LHCN-M2 (cell line): ENCODE measurements around the gene GPATCH4. TPM values are rescaled to one million over a fixed set of nuclear protein-coding genes. Genes with fewer than 3 reads are reported as not detected.
"Not testable (repeated sequence)": the region's sequence is repeated elsewhere in the genome, so short reads cannot be mapped to it uniquely, and the experiment has no call there.

Experiments
- DNase-seq: peaks from one replicate; pipeline ENCODE4 v3.0.0-alpha.2; 2012; ENCODE audit warnings: low read depth
- polyA plus RNA-seq: library from polyadenylated mRNA; unstranded; fragments of >200 nt; gene quantifications from one replicate; pipeline ENCODE4 v1.2.1, GENCODE V29; 2012; ENCODE audit warnings: missing spikeins
- total RNA-seq: library from RNA; depleted of rRNA; stranded (reverse); fragments of >200 nt; gene quantifications from 2 replicates; pipeline ENCODE4 v1.2.3, GENCODE V29; 2014; rRNA removed

GPATCH4 gene
- 24.1 and 26.0 TPM in 2 replicates for total RNA-seq
- 31.1 TPM for polyA plus RNA-seq

- DNase-seq = peak; percentile 94
Observed at GRCh38 chr1:156601122-156601830, at the start of gene GPATCH4. GPATCH4 (minus strand) TSS chr1:156601479.

GRCh38 chr1:156648951-156649350 lies 47.7 kb upstream of the GPATCH4 start:
- no peak for DNase-seq

- DNase-seq = no peak
Observed at GRCh38 chr1:156648496-156648895, 47.2 kb upstream of the GPATCH4 start.

- DNase-seq = no peak
Observed at GRCh38 chr1:156647351-156647750, 46.1 kb upstream of the GPATCH4 start.

- no peak for DNase-seq
Observed at GRCh38 chr1:156646738-156647211, 45.5 kb upstream of the GPATCH4 start.

- DNase-seq = no peak
Observed at GRCh38 chr1:156645666-156646065, 44.4 kb upstream of the GPATCH4 start.

- no peak for DNase-seq
Observed at GRCh38 chr1:156645056-156645455, 43.8 kb upstream of the GPATCH4 start.

GRCh38 chr1:156644640-156645039 lies 43.4 kb upstream of the GPATCH4 start:
- DNase-seq = no peak

- DNase-seq = no peak
Observed at GRCh38 chr1:156644146-156644545, 42.9 kb upstream of the GPATCH4 start.

GRCh38 chr1:156643778-156644092 lies 42.5 kb upstream of the GPATCH4 start:
- no peak for DNase-seq

GRCh38 chr1:156643049-156643777 lies 41.9 kb upstream of the GPATCH4 start:
- DNase-seq = no peak

GRCh38 chr1:156642265-156643048 lies 41.2 kb upstream of the GPATCH4 start:
- no peak for DNase-seq

GRCh38 chr1:156641761-156642264 lies 40.5 kb upstream of the GPATCH4 start, which contains the start of gene BCAN:
BCAN (plus strand) TSS chr1:156642117; CDS start chr1:156646055, 3,938 bp downstream.
- DNase-seq = no peak

GRCh38 chr1:156640842-156641706 lies 39.8 kb upstream of the GPATCH4 start:
- no peak for DNase-seq

GRCh38 chr1:156639601-156640101 lies 38.4 kb upstream of the GPATCH4 start:
- peak; percentile 58 for DNase-seq

GRCh38 chr1:156638189-156638985 lies 37.1 kb upstream of the GPATCH4 start:
- no peak for DNase-seq

- no peak for DNase-seq
Observed at GRCh38 chr1:156632355-156632754, 31.1 kb upstream of the GPATCH4 start.

GRCh38 chr1:156631152-156631551 lies 29.9 kb upstream of the GPATCH4 start:
- not testable (repeated sequence) for DNase-seq

GRCh38 chr1:156629823-156630449 lies 28.7 kb upstream of the GPATCH4 start:
- no peak for DNase-seq
